HG02981 (cell line): ENCODE data around the gene CENPL.

Source experiments
- ATAC-seq: cut with Tn5 transposase; IDR thresholded peaks from one replicate; pipeline ENCODE4 v1.9.1; 2021; ENCODE audit warnings: mild to moderate bottlenecking, moderate library complexity; ENCODE audit not compliant: unreplicated experiment

CENPL gene

DNA sequence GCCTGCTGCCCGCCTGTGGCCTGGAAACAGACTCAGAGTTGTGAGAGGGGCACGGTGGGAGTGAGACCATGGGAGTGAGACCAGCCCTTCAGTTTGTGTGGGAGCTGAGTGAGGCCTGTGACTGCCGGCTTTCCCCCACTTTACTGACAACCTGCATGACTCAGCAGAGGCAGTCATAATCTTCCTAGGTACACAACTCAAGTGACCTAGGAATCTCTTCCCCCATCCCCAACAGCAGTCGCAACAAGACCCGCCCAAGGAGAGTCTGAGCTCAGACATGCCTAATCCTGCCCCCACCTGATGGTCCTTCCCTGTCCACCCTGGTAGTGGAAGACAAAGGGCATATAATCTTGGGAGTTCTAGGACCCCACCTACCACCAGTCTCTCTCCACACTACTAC, 65.7 kb downstream of the CENPL start:
- ATAC-seq = no peak

DNA sequence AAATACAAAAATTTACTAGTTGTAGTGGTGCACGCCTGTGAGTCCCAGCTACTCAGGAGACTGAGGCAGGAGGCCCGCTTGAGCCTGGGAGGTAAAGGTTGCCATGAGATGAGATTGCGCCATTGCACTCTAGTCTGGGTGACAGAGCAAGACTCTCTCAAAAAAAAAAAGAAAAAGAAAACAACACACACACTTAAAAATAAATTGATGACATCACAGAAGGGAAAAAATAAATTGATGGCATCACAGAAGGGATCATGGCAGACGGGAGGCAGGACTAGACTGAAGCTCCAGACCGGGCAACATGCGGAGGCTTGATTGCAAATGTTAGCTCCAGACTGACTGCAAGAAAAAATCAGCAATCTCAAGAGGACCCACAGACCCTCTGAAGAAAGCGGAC, 66.6 kb downstream of the CENPL start:
- ATAC-seq = no peak

DNA sequence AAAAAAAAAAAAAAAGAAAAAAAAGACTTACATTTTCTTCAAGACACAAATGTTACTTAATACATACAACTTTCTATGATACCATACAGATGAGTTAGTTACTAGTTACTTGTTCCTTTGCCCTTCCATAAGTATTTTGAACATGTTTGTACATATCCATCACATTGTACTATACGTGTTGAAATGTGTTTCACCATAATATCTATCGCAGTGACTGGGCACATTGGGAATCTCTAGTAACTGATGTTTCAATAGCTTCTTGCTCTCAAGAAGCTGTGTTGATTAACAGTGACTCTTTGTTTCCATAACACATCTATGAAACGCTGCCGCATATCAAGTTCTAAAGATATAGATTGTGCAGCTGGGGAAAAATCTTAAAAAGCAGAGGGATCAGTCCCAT, 67.0 kb downstream of the CENPL start:
- no peak for ATAC-seq

GRCh38 chr1:173753830-173754229, 70.9 kb downstream of the CENPL start:
- no peak for ATAC-seq
